ENCODE measurements around the gene CAMK2A. TPM values are rescaled to one million over a fixed set of nuclear protein-coding genes. Genes with fewer than 3 reads are reported as not detected.

The CAMK2A gene
- total and polyA plus RNA-seq, 2 experiments from 2014 or later, result 0.43 TPM; not detected in 1

DNA sequence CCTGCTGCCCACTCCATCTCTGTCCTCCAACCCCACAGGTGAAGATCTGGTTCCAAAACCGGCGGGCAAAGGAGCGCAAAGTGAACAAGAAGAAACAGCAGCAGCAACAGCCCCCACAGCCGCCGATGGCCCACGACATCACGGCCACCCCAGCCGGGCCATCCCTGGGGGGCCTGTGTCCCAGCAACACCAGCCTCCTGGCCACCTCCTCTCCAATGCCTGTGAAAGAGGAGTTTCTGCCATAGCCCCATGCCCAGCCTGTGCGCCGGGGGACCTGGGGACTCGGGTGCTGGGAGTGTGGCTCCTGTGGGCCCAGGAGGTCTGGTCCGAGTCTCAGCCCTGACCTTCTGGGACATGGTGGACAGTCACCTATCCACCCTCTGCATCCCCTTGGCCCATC, 106.1 kb downstream of the CAMK2A start:
- no peak overlapping the region for H3K27ac ChIP-seq
- H3K79me2 ChIP-seq (ENCODE audit: insufficient read depth), result no peaks in the 10 kb centered on the region
- in situ Hi-C loops (cut with MboI), result no loop called here
- H3K27me3 ChIP-seq (replicated peaks; ENCODE audit: insufficient read depth), result peaks cover 5% of the 10 kb centered on the region; the same call in 1 of the 2 replicates
- 87 to 93% methylated on average over 11 to 12 of the region's 12 CpGs for WGBS, 2 experiments (ENCODE audit: low coverage in 1 of 2, low lambda C conversion rate in 2 of 2, missing lambda C conversion rate in 2 of 2)
- H2AFZ ChIP-seq, result no peak overlapping the region
- no peaks in the 10 kb centered on the region for H3K9me2 ChIP-seq (ENCODE audit: insufficient read depth)
- H3F3A ChIP-seq (ENCODE audit: insufficient read depth), result no peaks in the 10 kb centered on the region
- TF ChIP-seq EZH2 (IDR thresholded peaks at IDR 0.05; ENCODE audit: insufficient read depth, poor library complexity, severe bottlenecking), result no peak
- no peak for TF ChIP-seq EZH2phosphoT487 (IDR thresholded peaks at IDR 0.05; ENCODE audit: insufficient read depth, low read depth)
- H4K20me1 ChIP-seq (ENCODE audit: insufficient read depth), result no peaks in the 10 kb centered on the region
- H3K4me3 ChIP-seq, result no peak overlapping the region
- H3K9me3 ChIP-seq (ENCODE audit: low read depth), result no peaks in the 10 kb centered on the region
- no peaks in the 10 kb centered on the region for H3K4me1 ChIP-seq (ENCODE audit: insufficient read depth)
- no peak overlapping the region for H3K9ac ChIP-seq
- H3K4me2 ChIP-seq (ENCODE audit: unreplicated experiment), result no peak overlapping the region
- H3K36me3 ChIP-seq (ENCODE audit: low read depth), result no peaks in the 10 kb centered on the region
- no peak for DNase-seq

DNA sequence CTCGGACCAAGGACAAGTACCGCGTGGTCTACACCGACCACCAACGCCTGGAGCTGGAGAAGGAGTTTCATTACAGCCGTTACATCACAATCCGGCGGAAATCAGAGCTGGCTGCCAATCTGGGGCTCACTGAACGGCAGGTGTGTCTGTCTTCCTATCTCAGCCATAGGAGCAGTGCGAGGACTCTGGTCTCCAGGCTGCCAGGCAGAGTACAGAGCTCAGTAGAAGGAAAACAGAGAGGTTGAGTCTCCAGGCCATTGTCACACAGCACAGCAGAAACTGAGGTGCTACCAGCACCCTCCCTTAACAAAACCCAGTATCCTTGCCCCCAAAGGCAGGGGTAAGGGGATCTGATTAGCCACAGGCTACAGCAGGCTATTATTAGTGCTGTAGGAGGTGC, 106.8 kb downstream of the CAMK2A start:
- H3K79me2 ChIP-seq (ENCODE audit: insufficient read depth), result no peaks in the 10 kb centered on the region
- no peaks in the 10 kb centered on the region for H3K9me3 ChIP-seq (ENCODE audit: low read depth)
- no peaks in the 10 kb centered on the region for H3K9me2 ChIP-seq (ENCODE audit: insufficient read depth)
- H3K9ac ChIP-seq, result no peak overlapping the region
- no peaks in the 10 kb centered on the region for H3K4me1 ChIP-seq (ENCODE audit: insufficient read depth)
- no peaks in the 10 kb centered on the region for H3K27me3 ChIP-seq (replicated peaks; ENCODE audit: insufficient read depth)
- H2AFZ ChIP-seq, result no peak overlapping the region
- TF ChIP-seq EZH2 (IDR thresholded peaks at IDR 0.05; ENCODE audit: insufficient read depth, poor library complexity, severe bottlenecking) (no peak), EZH2phosphoT487 (IDR thresholded peaks at IDR 0.05; ENCODE audit: insufficient read depth, low read depth) (no peak)
- H3K4me3 ChIP-seq, result no peak overlapping the region
- no peak for DNase-seq
- H3K36me3 ChIP-seq (ENCODE audit: low read depth), result no peaks in the 10 kb centered on the region
- WGBS, 2 experiments (ENCODE audit: low coverage in 1 of 2, low lambda C conversion rate in 2 of 2, missing lambda C conversion rate in 2 of 2), result 93 to 95% methylated on average over 10 of the region's 10 CpGs
- H4K20me1 ChIP-seq (ENCODE audit: insufficient read depth), result no peaks in the 10 kb centered on the region
- in situ Hi-C loops (cut with MboI), result no loop called here
- H3F3A ChIP-seq (ENCODE audit: insufficient read depth), result no peaks in the 10 kb centered on the region
- no peak overlapping the region for H3K4me2 ChIP-seq (ENCODE audit: unreplicated experiment)
- H3K27ac ChIP-seq, result no peak overlapping the region

DNA sequence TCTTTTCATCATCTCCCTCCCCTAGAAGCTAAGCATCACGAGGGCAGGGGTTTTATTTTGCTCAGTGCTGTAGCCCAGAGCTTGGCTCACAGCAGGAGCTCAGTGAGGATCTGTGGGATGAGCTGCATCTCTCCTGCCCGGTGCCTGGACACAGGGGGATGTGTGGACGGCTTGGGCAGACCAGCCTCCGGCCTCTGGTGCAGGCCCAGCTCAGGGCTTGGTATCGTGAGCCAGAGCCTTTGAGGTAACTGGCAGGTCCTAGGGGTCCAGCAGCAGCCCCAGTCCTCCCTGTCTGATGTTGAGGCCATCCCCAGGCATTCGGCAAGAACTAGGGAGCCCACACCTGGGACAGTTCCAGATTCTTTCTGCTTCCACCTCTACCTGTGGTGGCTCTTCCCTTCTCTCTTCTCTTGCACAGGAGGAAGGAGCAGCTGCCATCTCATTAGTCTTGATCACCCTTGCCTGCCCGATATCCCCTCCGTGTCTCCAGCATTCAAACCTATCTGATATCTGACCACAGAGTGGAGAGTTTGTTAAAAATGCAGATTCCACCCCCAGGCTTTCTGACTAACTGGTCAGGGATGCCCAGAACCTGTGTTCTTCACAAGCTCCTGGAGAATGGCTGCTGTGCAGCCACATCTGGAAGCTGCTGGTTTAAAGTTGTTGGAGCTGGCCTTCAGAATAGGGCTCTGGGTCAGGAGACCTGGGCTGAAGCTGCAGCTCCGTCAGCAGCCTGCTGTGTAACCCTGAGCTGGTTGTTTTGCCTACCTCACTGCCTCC, 107.6 kb downstream of the CAMK2A start:
- TF ChIP-seq EZH2phosphoT487 (IDR thresholded peaks at IDR 0.05; ENCODE audit: insufficient read depth, low read depth), result no peak
- TF ChIP-seq EZH2 (IDR thresholded peaks at IDR 0.05; ENCODE audit: insufficient read depth, poor library complexity, severe bottlenecking), result no peak
- H2AFZ ChIP-seq, result no peak overlapping the region
- WGBS, 2 experiments (ENCODE audit: low coverage in 1 of 2, low lambda C conversion rate in 2 of 2, missing lambda C conversion rate in 2 of 2), result 78 to 88% methylated on average over 9 of the region's 9 CpGs
- H3K9ac ChIP-seq, result no peak overlapping the region
- no peaks in the 10 kb centered on the region for H3F3A ChIP-seq (ENCODE audit: insufficient read depth)
- peak; percentile 26 for DNase-seq
- no peaks in the 10 kb centered on the region for H4K20me1 ChIP-seq (ENCODE audit: insufficient read depth)
- H3K9me2 ChIP-seq (ENCODE audit: insufficient read depth), result no peaks in the 10 kb centered on the region
- H3K4me3 ChIP-seq, result no peak overlapping the region
- no peaks in the 10 kb centered on the region for H3K27me3 ChIP-seq (replicated peaks; ENCODE audit: insufficient read depth)
- H3K79me2 ChIP-seq (ENCODE audit: insufficient read depth), result no peaks in the 10 kb centered on the region
- in situ Hi-C loops (cut with MboI), result no loop called here
- H3K9me3 ChIP-seq (ENCODE audit: low read depth), result no peaks in the 10 kb centered on the region
- H3K36me3 ChIP-seq (ENCODE audit: low read depth), result no peaks in the 10 kb centered on the region
- no peak overlapping the region for H3K4me2 ChIP-seq (ENCODE audit: unreplicated experiment)
- no peaks in the 10 kb centered on the region for H3K4me1 ChIP-seq (ENCODE audit: insufficient read depth)
- no peak overlapping the region for H3K27ac ChIP-seq

DNA sequence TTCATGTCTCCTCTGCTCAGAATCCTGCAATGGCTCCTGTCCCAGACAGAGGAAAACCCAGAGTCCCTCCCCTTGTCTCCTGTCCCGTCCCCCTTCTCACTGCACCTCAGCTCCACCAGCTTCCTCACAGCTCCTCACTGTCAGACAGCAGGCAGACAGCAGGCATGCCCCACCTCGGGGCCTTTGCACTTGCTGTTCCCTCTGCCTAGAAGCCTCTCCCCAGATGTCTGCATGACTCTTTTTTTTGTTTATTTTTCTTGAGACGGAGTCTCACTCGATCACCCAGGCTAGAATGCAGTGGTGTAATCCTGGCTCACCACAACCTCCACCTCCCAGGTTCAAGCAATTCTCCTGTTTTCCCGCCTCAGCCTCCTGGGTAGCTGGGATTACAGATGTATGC, 108.5 kb downstream of the CAMK2A start:
- H3K4me1 ChIP-seq (ENCODE audit: insufficient read depth), result no peaks in the 10 kb centered on the region

More for the DNA sequence above, 108.5 kb downstream of the CAMK2A start:
- Histone ChIP-seq H3K27ac (no peak overlapping the region), H3K9me3 (ENCODE audit: low read depth) (no peaks in the 10 kb centered on the region), H3F3A (ENCODE audit: insufficient read depth) (no peaks in the 10 kb centered on the region), H3K9me2 (ENCODE audit: insufficient read depth) (no peaks in the 10 kb centered on the region), H3K79me2 (ENCODE audit: insufficient read depth) (no peaks in the 10 kb centered on the region), H2AFZ (peak overlapping the region; percentile 37; the same call in 1 of the 2 replicates), H3K36me3 (ENCODE audit: low read depth) (no peaks in the 10 kb centered on the region), H3K4me3 (no peak overlapping the region), H3K4me2 (ENCODE audit: unreplicated experiment) (no peak overlapping the region), H3K27me3 (replicated peaks; ENCODE audit: insufficient read depth) (no peaks in the 10 kb centered on the region), H3K9ac (no peak overlapping the region), H4K20me1 (ENCODE audit: insufficient read depth) (no peaks in the 10 kb centered on the region)
- in situ Hi-C loops (cut with MboI), result no loop called here
- 36 to 40% methylated on average over 5 of the region's 5 CpGs for WGBS, 2 experiments (ENCODE audit: low coverage in 1 of 2, low lambda C conversion rate in 2 of 2, missing lambda C conversion rate in 2 of 2)
- TF ChIP-seq EZH2 (IDR thresholded peaks at IDR 0.05; ENCODE audit: insufficient read depth, poor library complexity, severe bottlenecking), result no peak
- TF ChIP-seq EZH2phosphoT487 (IDR thresholded peaks at IDR 0.05; ENCODE audit: insufficient read depth, low read depth), result no peak
- peak; percentile 45 for DNase-seq
